ENCODE measurements around the gene RPS6KA2. TPM values are rescaled to one million over a fixed set of nuclear protein-coding genes. Genes with fewer than 3 reads are reported as not detected.

RPS6KA2 gene
- total and polyA plus RNA-seq, 2 donors (not counting 1 experiment from before 2014, with no cell fraction given), result 2.2 to 16.0 TPM

GRCh38 chr6:166437661-166438060 lies 189.4 kb downstream of the RPS6KA2 start:
- no peak overlapping the region for H3K27ac Mint-ChIP-seq
- no peaks in the 10 kb centered on the region for H4K20me1 ChIP-seq (ENCODE audit: control insufficient read depth, insufficient read depth, low read length, poor library complexity, severe bottlenecking)
- 86% methylated on average over 10 of the region's 15 CpGs for WGBS (ENCODE audit: insufficient coverage)
- H3K4me2 ChIP-seq (replicated peaks; ENCODE audit: low read depth, low read length, poor library complexity, severe bottlenecking), result no peak overlapping the region
- H3K27me3 Mint-ChIP-seq, result peaks cover 41% of the 10 kb centered on the region
- H3K9ac ChIP-seq (ENCODE audit: low read length), result no peak overlapping the region
- H3K27ac ChIP-seq (ENCODE audit: low read length in 2 of 2), result no peak overlapping the region
- no peak for TF ChIP-seq EZH2 (IDR thresholded peaks at IDR 0.05; ENCODE audit: borderline replicate concordance, insufficient read depth, low read depth, low read length, poor library complexity, severe bottlenecking)
- TF ChIP-seq CTCF (IDR thresholded peaks at IDR 0.05), result no peak
- H2AFZ ChIP-seq (ENCODE audit: insufficient read depth, low read depth, low read length, poor library complexity, severe bottlenecking), result no peak overlapping the region
- no peak overlapping the region for H3K4me3 Mint-ChIP-seq
- ATAC-seq (ENCODE audit: low read depth) (no peak), DNase-seq (no peak)
- ChIA-PET POLR2A (no interaction called here), CTCF (no interaction called here)
- no peaks in the 10 kb centered on the region for H3K36me3 ChIP-seq (replicated peaks in 1 of 2; ENCODE audit: control extremely low read depth in 1 of 2, control insufficient read depth in 1 of 2, extremely low read depth in 1 of 2, insufficient read depth in 2 of 2, low read length in 1 of 2)
- H3K4me1 ChIP-seq (ENCODE audit: control insufficient read depth in 2 of 2, insufficient read depth in 2 of 2, low read length in 2 of 2), result peaks cover 4 to 6% of the 10 kb centered on the region in 2 donors
- no peaks in the 10 kb centered on the region for H3K9me3 Mint-ChIP-seq (ENCODE audit: insufficient read depth)
- H3K9me3 ChIP-seq (ENCODE audit: control extremely low read depth in 1 of 3, control insufficient read depth in 2 of 3, insufficient read depth in 1 of 3, low read length in 2 of 3), result no peaks in the 10 kb centered on the region
- H3K79me2 ChIP-seq (ENCODE audit: control insufficient read depth, insufficient read depth, low read length), result no peaks in the 10 kb centered on the region
- intact Hi-C loops (cut with micrococcal nuclease), result no loop called here
- peaks cover 4% of the 10 kb centered on the region for H3K4me1 Mint-ChIP-seq
- peaks cover 0 to 28% (median 11%) of the 10 kb centered on the region in 4 experiments for H3K27me3 ChIP-seq (replicated peaks in 1 of 4; ENCODE audit: control extremely low read depth in 1 of 4, control insufficient read depth in 3 of 4, insufficient read depth in 4 of 4, low read length in 3 of 4)
- no peak overlapping the region for H3K4me3 ChIP-seq (ENCODE audit: control extremely low read depth in 1 of 5, extremely low read depth in 1 of 5, insufficient read depth in 1 of 5, low read depth in 2 of 5, low read length in 4 of 5)

DNA sequence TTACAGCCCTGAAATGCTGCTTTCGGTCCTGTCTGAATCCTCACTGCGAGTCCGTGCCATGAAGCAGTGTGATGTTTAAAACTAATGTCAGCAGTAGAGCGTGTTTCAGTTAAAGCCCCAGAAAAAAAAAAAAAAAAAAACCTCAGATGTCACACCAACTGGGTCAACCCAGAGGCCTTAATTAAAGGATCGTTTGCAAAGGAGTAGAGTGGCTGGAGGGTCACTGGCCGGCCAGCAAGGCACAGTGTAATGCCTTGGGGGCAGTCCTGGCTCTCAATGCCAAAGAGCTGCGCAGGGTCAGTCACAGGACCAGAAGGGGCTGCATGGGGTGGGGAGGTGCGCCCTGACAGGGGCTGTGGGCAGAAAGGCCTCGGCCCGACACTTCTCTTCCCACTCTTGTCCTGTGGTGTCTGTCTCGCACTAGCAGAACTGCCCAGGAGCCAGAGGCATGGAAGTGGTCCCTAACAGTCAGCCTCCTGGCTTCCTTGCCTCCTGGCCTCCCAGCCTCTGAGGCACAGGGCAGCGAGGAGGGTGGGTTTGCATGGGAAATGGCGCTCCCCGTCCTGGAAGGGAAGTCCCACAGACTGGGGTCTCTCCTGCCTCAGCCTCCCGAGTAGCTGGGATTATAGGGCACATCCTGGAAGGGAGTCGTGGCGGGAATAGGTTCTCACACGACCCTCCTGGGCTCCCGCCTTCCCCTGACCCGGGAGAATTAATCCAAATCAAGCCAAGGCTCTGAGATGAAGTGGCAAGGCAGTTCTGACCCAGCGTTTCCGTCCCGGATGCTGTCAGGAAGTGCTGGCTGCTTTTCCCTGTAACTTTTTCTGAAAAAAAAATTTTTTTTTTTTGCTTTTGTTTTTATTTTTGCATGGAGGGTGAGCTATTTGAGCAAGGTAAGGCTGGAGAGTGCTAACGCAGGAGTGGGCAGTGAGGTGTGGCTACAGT lies 190.6 kb downstream of the RPS6KA2 start:
- Histone ChIP-seq H3K4me3 (ENCODE audit: control extremely low read depth in 1 of 5, extremely low read depth in 1 of 5, insufficient read depth in 1 of 5, low read depth in 2 of 5, low read length in 4 of 5) (no peak overlapping the region), H3K4me2 (replicated peaks; ENCODE audit: low read depth, low read length, poor library complexity, severe bottlenecking) (no peak overlapping the region), H3K9ac (ENCODE audit: low read length) (no peak overlapping the region), H4K20me1 (ENCODE audit: control insufficient read depth, insufficient read depth, low read length, poor library complexity, severe bottlenecking) (no peaks in the 10 kb centered on the region), H3K79me2 (ENCODE audit: control insufficient read depth, insufficient read depth, low read length) (no peaks in the 10 kb centered on the region), H3K36me3 (replicated peaks in 1 of 2; ENCODE audit: control extremely low read depth in 1 of 2, control insufficient read depth in 1 of 2, extremely low read depth in 1 of 2, insufficient read depth in 2 of 2, low read length in 1 of 2) (peaks cover 0 to 1% of the 10 kb centered on the region in 2 experiments), H3K4me1 (ENCODE audit: control insufficient read depth in 2 of 2, insufficient read depth in 2 of 2, low read length in 2 of 2) (peaks cover 2 to 4% of the 10 kb centered on the region in 2 donors), H2AFZ (ENCODE audit: insufficient read depth, low read depth, low read length, poor library complexity, severe bottlenecking) (no peak overlapping the region), H3K9me3 (ENCODE audit: control extremely low read depth in 1 of 3, control insufficient read depth in 2 of 3, insufficient read depth in 1 of 3, low read length in 2 of 3) (no peaks in the 10 kb centered on the region), H3K27ac (ENCODE audit: low read length in 2 of 2) (no peak overlapping the region), H3K27me3 (replicated peaks in 1 of 4; ENCODE audit: control extremely low read depth in 1 of 4, control insufficient read depth in 3 of 4, insufficient read depth in 4 of 4, low read length in 3 of 4) (peaks cover 0 to 24% (median 8%) of the 10 kb centered on the region in 4 experiments)
- Mint-ChIP-seq H3K4me1 (no peaks in the 10 kb centered on the region), H3K4me3 (no peak overlapping the region), H3K9me3 (ENCODE audit: insufficient read depth) (no peaks in the 10 kb centered on the region), H3K27ac (no peak overlapping the region), H3K27me3 (peaks cover 33% of the 10 kb centered on the region)
- WGBS (ENCODE audit: insufficient coverage), result 89% methylated on average over 21 of the region's 24 CpGs
- ChIA-PET POLR2A (no interaction called here), CTCF (interaction anchor here (0.7 kb wide), 1 partner anchor 345 kb away, joined by 6 read pairs; no protein-coding TSS in a partner anchor)
- intact Hi-C loops (cut with micrococcal nuclease), result no loop called here
- ATAC-seq (ENCODE audit: low read depth) (no peak), DNase-seq (no peak)
- TF ChIP-seq EZH2 (IDR thresholded peaks at IDR 0.05; ENCODE audit: borderline replicate concordance, insufficient read depth, low read depth, low read length, poor library complexity, severe bottlenecking) (no peak), CTCF (IDR thresholded peaks at IDR 0.05) (no peak)

Measured in B cell (primary cell).